Neutrophil (primary cell): ENCODE results near the gene SULT2B1.

Experiments used
- H3K27ac ChIP-seq: fragments of 200-600 bp; sonication (generic); 2 replicates; pipeline ENCODE4 v1.5.1; 2016; ENCODE audit warnings: mild to moderate bottlenecking, moderate library complexity
- H3K27me3 ChIP-seq: fragments of 200-600 bp; sonication (generic); 2 replicates; pipeline ENCODE4 v1.6.0; 2016; ENCODE audit warnings: mild to moderate bottlenecking
- H3K36me3 ChIP-seq: fragments of 200-600 bp; sonication (generic); 2 replicates; pipeline ENCODE4 v1.5.1; 2017
- H3K4me1 ChIP-seq, 2 experiments: fragments of 200-600 bp in 1 of 2; sonication (generic) in 1 of 2; 1 replicate in 1 of 2; 2 replicates in 1 of 2; pipeline versions ENCODE4 v1.5.1 to v1.6.1; 2013 to 2016; ENCODE audit warnings: low read depth in 1 of 2, low read length in 1 of 2, mild to moderate bottlenecking in 1 of 2, moderate library complexity in 1 of 2; ENCODE audit not compliant: control insufficient read depth in 1 of 2, insufficient read depth in 1 of 2
- H3K4me3 ChIP-seq, 2 experiments: fragments of 200-600 bp in 1 of 2; sonication (generic) in 1 of 2; 1 replicate in 1 of 2; 2 replicates in 1 of 2; pipeline ENCODE4 v1.5.1; 2013 to 2016; ENCODE audit warnings: low read depth in 1 of 2, low read length in 1 of 2, mild to moderate bottlenecking in 1 of 2, moderate library complexity in 1 of 2
- H3K9me3 ChIP-seq: fragments of 200-600 bp; sonication (generic); 2 replicates; pipeline ENCODE4 v1.5.1; 2016
- TF ChIP-seq, protein P1 (sequence below): fragments of 200-600 bp; sonication (generic); IDR thresholded peaks from 2 replicates; pipeline ENCODE4 v1.5.1; 2016; ENCODE audit warnings: antibody characterized with exemption

The SULT2B1 gene

DNA sequence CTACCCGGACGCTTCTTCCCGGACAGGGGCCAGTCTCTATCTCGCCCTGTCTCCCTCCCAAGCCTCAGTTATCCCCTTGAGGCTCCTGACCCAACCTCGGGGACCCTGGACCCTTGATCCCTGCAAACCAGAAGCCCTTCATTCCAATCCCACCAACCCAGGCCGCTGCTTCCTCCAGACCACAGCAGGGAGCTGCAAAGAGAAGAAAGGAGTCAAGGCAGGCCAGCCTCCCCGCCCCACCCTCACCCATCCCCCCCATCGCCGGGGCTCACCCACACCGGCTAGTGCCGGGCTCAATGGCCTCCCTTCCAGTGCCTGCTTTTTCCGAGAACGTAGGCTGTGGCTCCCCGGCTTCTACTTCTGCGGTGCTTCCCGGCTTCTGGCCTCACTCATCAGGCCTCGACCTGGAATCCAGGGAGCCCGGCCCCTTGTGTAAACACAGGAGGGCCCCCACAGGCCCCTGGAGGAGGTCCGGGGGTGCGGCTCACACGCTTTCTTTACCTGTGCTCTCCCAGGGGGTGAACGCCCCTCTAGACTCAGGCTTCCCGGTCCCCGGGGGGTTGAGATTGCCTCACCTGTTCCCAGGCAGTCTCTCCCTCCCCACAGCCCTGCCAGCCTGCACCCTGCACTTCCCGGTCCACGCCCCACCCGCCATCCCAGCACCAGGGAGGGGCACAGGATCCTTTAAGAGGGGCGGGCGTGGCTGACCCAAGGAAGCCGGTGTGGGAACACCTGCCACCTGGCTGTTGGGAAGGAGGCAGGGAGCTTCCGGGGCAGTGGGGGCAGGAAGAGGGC lies 62.7 kb downstream of the SULT2B1 start, which contains the start of gene FAM83E:
Gene FAM83E (minus strand): TSS at position 641 of the 795 bp plus-strand sequence. CDS start 1,704 bp downstream, outside the sequence.
- Histone ChIP-seq H3K27me3 (no peaks in the 10 kb centered on the region), H3K36me3 (peaks cover 32% of the 10 kb centered on the region), H3K9me3 (no peaks in the 10 kb centered on the region), H3K4me3 (no peak within 1 kb of the TSS), H3K4me1 (peaks cover 16 to 19% of the 10 kb centered on the region in 2 experiments), H3K27ac (no peak within 1 kb of the TSS)
- TF ChIP-seq, protein P1, sequence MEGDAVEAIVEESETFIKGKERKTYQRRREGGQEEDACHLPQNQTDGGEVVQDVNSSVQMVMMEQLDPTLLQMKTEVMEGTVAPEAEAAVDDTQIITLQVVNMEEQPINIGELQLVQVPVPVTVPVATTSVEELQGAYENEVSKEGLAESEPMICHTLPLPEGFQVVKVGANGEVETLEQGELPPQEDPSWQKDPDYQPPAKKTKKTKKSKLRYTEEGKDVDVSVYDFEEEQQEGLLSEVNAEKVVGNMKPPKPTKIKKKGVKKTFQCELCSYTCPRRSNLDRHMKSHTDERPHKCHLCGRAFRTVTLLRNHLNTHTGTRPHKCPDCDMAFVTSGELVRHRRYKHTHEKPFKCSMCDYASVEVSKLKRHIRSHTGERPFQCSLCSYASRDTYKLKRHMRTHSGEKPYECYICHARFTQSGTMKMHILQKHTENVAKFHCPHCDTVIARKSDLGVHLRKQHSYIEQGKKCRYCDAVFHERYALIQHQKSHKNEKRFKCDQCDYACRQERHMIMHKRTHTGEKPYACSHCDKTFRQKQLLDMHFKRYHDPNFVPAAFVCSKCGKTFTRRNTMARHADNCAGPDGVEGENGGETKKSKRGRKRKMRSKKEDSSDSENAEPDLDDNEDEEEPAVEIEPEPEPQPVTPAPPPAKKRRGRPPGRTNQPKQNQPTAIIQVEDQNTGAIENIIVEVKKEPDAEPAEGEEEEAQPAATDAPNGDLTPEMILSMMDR = no peak

DNA sequence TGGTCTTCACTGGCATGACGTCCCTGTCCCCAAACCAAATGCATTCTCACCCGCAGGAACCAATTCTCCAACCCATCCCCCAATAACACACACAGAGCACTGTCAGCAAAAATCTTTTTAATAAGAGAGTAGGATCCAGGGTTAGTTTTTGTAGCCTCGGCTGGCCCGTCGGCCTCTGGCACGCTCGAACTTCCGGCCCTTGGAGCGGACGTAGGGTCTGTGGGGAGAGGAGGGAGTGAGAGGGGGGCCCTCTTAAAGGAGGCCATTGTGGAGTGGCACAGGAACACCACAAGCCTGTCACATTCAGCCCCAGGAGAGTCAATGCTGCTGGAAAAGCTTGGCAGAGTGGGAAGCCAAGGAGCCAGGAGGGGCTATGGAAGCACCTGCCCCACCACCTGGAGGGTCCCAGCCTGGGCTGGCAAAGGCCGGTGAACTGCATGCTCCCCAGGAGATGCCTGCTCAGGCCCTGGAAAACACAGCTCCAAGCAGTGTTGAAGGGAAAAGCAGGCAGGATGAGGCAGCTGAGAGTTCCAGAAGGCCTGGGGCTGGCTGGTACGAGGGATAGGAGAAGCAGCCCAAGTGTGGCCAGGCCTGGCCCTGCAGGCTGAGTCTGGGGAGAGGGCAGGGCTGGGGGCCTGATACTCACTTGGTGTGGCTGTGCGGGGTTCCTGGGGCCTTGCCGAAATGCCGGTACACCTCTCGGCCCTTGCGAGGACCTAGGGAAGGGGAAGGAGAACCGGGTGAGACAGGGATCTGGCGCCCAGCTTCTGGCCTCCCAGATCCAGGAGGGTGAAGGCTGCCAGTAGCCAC lies 63.5 kb downstream of the SULT2B1 start:
- no peaks in the 10 kb centered on the region for H3K9me3 ChIP-seq
- H3K4me3 ChIP-seq = no peak overlapping the region
- peaks cover 23 to 26% of the 10 kb centered on the region in 2 experiments for H3K4me1 ChIP-seq
- H3K27me3 ChIP-seq = no peaks in the 10 kb centered on the region
- no peak overlapping the region for H3K27ac ChIP-seq
- TF ChIP-seq, protein P1 = no peak
- H3K36me3 ChIP-seq = peaks cover 32% of the 10 kb centered on the region

DNA sequence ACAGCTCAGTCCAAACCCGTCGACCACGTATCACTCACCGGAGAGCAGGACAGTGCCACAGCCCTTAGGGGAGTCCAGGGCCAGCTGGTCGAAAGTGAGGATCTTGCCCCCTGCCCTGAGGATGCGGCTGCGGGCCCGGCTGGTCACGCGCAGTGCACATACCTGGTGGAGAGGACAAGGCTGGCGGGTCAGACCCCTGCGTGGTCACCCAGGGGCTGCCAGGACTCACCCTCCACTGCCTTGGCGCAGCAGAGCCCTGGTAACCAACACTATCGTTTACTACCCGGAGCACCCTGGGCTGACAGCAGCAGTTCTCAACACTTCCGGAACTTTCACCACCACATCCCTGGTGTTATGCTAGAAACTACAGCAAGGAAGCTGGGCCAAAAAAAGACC lies 64.1 kb downstream of the SULT2B1 start:
- Histone ChIP-seq H3K4me3 (no peak overlapping the region), H3K9me3 (no peaks in the 10 kb centered on the region), H3K4me1 (peaks cover 23 to 26% of the 10 kb centered on the region in 2 experiments), H3K27ac (no peak overlapping the region), H3K36me3 (peaks cover 32% of the 10 kb centered on the region), H3K27me3 (no peaks in the 10 kb centered on the region)
- TF ChIP-seq, protein P1 = no peak

DNA sequence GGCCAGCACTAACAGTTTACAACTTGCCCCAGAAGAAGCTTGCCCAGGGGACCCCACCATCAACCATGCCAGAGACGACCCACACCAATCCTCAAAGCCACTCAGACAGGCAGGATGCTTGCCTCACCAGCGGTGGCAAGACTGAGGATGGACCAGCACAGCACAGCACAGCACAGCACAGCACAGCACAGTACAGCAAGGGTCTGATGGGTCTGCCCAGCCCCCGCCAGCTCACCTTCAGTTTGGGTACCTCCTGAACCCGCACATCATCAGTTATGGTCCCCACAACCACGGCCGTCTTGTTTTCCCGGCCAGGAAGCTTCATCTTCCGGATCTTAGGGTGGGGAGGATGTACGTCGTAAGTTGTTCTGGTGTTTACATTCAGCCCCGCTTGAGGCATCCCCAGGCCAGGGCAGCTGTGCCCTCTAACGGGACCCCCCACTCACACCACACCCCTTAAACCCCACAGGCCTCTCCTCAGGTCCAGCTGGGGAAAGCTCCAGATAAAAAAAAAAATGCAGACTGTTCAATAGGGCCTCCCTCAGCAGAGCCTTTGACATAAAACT lies 64.6 kb downstream of the SULT2B1 start:
- Histone ChIP-seq H3K4me3 (no peak overlapping the region), H3K36me3 (peaks cover 32% of the 10 kb centered on the region), H3K4me1 (peaks cover 23 to 26% of the 10 kb centered on the region in 2 experiments), H3K27me3 (no peaks in the 10 kb centered on the region), H3K27ac (no peak overlapping the region), H3K9me3 (no peaks in the 10 kb centered on the region)
- TF ChIP-seq, protein P1 = no peak

DNA sequence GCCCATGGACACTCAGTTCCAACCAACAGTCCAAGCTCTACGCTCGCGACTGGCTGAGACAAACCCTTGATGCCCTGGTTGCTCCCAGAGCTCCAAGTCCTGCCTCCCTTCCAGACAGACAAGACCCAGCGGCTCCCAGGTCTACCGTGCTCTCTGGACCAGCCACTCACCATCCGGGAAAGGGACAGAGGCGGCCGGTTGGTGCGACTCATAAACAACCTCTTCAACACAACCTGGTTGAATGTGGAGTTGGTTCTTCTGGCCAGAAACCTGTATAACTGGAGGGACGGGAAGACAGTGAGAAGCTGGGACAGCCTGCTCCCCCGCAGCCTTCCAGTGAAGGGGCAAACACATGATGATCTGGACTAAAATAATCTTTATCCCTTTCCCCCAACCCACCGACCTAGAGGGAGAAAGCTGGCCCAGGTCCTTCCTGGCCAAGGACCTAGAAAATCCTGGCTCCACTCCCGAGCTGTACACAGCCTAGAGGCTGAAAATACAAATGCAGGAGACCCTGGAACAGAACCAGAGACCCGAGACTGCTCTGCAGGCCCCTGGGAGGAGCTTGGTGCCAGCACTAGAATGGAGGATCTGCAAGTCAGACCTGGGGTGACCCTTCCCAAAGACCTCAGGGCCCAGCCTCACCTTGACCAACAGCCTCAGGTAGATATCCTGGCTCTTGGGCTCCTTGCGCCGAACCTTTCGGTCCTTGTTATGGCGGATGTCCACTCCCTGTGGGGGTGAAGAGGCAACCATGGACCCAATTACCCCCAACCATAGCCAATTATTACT lies 65.4 kb downstream of the SULT2B1 start:
- Histone ChIP-seq H3K36me3 (peaks cover 32% of the 10 kb centered on the region), H3K9me3 (no peaks in the 10 kb centered on the region), H3K27me3 (no peaks in the 10 kb centered on the region), H3K4me3 (no peak overlapping the region), H3K27ac (no peak overlapping the region), H3K4me1 (peaks cover 23 to 26% of the 10 kb centered on the region in 2 experiments)
- TF ChIP-seq, protein P1 = no peak
